HG03558 (cell line): ENCODE measurements around the gene MGST2.
"Not testable (repeated sequence)": the region's sequence is repeated elsewhere in the genome, so short reads cannot be mapped to it uniquely, and the experiment has no call there.

Experiments used
- ATAC-seq: cut with Tn5 transposase; IDR thresholded peaks from one replicate; pipeline ENCODE4 v1.9.1; 2021; ENCODE audit warnings: moderate number of reproducible peaks; ENCODE audit not compliant: unreplicated experiment; ENCODE audit errors: extremely low read depth

Gene MGST2

GRCh38 chr4:139698167-139698925 lies 32.7 kb downstream of the MGST2 start:
- ATAC-seq = not testable (repeated sequence)

DNA sequence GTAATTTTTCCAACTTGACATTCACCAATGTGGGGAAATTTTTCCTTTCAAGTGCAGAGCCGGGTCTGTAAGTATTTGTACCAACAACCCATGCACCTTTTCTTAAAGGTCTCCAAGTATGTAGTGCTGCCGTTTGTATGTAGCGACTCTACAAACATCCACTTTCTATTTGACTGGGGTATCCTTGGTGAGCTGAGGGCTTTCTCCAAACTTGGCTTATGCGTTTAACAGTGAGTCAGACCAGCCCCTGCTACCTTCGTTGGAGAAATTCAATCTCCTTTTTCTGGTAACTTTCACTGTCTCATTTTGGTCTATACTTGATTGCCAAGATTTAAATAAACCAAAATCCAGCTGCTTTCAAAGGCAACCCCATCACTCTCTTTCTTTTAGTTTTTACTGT lies 34.9 kb downstream of the MGST2 start:
- ATAC-seq = no peak

GRCh38 chr4:139704915-139705485 lies 39.4 kb downstream of the MGST2 start:
- no peak for ATAC-seq

GRCh38 chr4:139709660-139710059 lies 44.0 kb downstream of the MGST2 start:
- ATAC-seq = no peak

DNA sequence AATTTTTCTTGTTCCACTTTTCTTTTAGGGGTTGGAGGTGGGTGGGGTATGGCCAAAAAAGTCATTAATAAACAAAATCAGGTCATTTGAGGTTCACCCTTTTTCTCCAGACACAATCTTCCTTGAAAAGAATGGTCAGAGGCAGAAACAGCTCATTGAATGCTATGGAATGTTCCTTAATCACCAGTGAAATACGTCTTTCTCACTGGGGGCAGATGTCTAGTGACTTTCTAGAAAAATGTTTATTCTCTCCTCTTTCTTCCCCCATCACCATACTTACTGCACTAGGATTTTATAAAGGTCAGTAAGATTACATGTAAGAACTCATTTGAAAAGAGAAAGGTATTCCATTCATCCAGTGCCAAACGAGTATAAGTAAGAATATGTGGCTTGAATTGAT lies 44.5 kb downstream of the MGST2 start:
- ATAC-seq = no peak

GRCh38 chr4:139711461-139711860 lies 45.8 kb downstream of the MGST2 start:
- ATAC-seq = no peak

DNA sequence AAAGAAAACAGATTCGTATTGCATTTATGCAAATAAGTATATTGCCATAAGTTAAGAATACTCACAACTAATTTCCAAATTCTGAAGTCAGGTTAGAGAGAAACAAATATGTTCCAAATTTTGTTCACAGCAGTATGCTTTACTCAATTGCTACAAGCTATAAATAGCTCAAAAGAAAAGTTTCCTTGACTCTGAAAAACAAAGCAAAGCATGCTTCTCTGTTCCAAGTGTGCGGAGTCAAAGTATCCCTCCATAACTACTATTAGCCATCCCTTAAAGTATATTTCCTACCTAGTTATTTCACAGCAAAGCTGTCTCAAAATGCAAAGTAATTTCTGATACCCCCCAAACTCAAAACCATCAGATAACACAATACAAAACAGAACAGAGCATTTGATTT lies 47.3 kb downstream of the MGST2 start:
- ATAC-seq = no peak

DNA sequence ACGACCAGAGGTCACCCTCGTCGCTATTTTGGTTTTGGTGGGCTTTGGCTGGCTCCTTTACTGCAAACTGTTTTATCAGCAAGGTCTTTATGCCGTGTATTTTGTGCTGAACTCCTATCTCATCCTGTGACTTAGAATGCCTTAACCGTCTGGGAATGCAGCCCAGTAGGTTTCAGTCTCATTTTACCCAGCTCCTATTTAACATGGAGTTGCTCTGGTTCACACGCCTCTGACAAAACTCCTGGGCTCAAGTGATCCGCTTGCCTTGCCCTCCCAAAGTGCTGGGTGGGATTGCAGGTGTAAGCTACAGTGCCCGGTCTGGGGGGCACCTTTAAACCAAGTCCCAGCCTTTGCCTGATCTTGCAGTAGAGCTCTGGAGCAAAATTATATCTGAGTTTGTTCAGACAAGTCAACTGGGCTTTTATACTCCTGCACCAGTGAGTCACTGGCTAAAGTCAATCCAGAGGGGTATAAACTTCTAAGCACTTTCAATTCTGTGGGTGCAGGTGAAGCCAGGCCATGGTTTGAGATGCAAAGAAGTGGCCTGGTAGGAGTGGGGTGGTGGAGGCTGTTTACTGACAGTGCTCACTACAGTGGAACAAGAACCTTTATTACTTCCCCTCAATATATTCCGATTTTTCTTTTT lies 50.2 kb downstream of the MGST2 start:
- no peak for ATAC-seq

GRCh38 chr4:139718358-139718757 lies 52.7 kb downstream of the MGST2 start:
- no peak for ATAC-seq

DNA sequence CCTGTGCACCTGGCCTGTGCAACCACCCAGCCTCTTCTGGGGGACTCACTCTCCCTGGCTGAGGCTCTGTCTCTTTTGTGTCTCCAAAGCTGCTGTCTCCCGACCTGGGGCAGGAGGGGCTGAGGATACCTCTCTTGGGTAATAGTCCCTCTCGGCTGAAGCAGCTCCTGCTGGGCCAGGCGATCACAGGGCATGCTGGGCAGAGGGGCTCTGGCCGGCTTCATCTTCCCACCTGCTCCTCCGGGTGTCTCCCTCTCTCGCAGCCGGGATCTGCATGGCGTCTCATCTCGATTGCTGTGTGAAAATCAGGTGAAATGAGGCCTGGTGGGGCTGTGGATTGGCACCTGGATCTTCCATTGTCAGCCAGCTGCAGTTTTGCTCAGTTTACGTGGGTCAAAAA lies 53.2 kb downstream of the MGST2 start:
- no peak for ATAC-seq

- ATAC-seq = no peak
Observed at GRCh38 chr4:139719381-139720101, 53.9 kb downstream of the MGST2 start.

- ATAC-seq = no peak
Observed at GRCh38 chr4:139720806-139721205, 55.2 kb downstream of the MGST2 start.

- no peak for ATAC-seq
Observed at GRCh38 chr4:139721789-139722188, 56.2 kb downstream of the MGST2 start.

GRCh38 chr4:139725236-139725635 lies 59.6 kb downstream of the MGST2 start:
- ATAC-seq = no peak

DNA sequence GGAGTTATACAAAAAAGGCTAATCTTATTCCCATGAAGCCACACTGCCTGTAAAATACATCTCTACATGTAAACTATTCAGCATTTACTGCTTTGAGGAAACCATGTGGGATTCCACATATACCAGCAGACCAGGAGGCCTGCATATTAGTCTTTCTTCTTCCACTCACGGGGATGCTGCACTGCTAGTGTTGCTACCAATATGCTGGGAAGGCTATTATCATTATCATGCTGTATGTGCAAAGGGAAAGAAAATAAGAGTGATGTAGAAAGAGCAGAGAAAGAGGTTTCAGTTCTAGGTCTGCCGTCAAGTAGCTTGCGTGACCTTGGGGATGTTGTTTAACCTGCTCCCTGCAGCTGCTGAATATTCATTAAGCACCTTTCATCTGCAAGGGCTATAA lies 61.0 kb downstream of the MGST2 start:
- ATAC-seq = no peak

GRCh38 chr4:139728146-139728545 lies 62.5 kb downstream of the MGST2 start:
- ATAC-seq = no peak

GRCh38 chr4:139728840-139729239 lies 63.2 kb downstream of the MGST2 start:
- no peak for ATAC-seq

DNA sequence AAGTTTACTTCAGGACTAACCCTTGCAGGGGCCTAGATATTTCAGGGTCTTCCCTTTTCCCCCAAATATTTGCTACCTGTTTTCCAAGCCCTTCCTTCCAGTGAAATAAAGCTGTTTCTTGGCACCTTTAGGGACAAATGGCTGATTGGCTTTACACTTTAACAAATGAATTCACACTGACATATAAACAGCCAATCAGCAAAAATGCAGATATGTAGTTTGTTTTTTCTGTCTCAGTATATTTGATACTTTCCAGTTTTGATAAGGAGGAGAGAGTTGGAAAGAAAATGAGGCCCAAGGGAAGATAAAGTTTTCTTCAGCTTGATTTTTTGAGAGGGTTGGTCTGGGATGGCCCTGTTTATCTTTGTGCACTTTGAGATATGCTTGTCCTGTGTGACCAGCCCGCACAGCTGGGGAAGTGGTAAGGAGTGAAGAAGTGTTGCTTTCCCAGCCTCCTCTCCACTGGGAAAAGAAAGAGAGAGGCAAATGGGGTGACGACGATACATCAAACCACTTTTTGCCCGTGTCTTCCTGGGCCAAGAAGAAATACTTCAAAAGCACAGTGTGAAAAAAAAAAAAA lies 67.5 kb downstream of the MGST2 start:
- ATAC-seq = no peak

DNA sequence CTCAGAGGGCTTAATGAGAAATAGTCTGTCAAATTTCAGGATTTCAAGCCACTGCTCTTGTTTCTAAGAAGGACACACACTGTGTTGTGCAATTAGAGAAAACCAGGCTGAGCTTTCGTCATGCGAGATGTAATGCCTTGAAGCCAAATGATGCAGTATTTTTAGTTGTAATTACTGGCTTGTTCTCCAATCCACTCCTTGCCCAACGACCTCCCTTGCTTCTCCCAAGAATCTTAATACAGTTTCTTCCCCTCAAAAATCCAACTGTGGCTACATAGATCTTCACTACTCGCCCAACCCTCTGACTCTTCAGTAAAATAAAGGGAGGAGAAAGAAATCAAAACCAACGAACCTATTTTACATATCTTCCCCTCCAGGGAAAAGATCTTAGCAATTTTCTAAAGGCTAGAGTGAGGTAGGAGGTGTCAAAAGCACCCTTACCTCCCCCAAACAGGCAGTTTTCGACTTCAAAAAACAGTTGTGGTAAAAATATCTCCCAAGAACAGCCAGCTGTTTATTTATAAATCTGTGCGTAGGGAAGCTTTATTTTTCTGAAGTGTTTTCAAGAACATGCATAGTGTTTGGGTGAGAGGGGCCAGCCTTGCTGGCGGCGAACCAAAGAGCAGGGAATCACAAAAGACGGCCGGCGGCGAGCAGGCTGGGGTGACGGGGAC lies 68.7 kb downstream of the MGST2 start:
- no peak for ATAC-seq

- ATAC-seq = no peak
Observed at GRCh38 chr4:139734875-139735380, 69.3 kb downstream of the MGST2 start.
